Measurements from ENCODE around the gene FBXL15. TPM values are rescaled to one million over a fixed set of nuclear protein-coding genes. Genes with fewer than 3 reads are reported as not detected.

Gene FBXL15
- polyA plus RNA-seq, 1 donor (not counting 4 experiments of a cell fraction or from before 2014, with no cell fraction given), result 3.1 TPM

DNA sequence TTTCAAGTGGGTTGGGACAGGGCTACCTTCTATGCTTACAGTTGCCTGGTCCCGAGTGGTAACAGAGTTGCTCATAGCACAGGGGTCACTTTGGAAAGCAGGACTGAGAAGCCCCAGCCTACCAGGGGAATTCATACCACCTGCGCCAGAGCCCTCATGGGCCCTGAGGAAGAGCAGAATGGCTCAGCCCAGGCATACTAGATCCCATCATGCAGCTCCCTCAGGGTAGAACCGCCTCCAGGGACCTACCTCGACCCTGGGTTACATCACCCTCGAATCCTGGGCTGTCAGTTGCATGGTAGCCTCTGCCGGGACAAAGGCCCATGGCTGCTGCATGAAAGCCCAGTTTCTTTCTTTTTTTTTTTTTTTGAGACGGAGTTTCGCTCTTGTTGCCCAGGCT lies 8.8 kb downstream of the FBXL15 start:
- no peak overlapping the region for H3K4me2 ChIP-seq (ENCODE audit: control insufficient read depth, extremely low read depth, insufficient read depth, low read depth, low read length)
- FAIRE-seq (no peak), DNase-seq (ENCODE audit: low read depth, low spot score) (no peak)
- dilution Hi-C loops (cut with MboI; ENCODE audit: extremely low pct_ligation_motif_present, low sequenced_read_pairs), result no loop called here
- H3K9me3 ChIP-seq (ENCODE audit: control insufficient read depth, low read depth, low read length), result no peaks in the 10 kb centered on the region
- H3K4me3 ChIP-seq (ENCODE audit: control insufficient read depth in 2 of 3, extremely low read depth in 1 of 3, insufficient read depth in 2 of 3, low read depth in 1 of 3, low read length in 3 of 3), result no peak overlapping the region
- H3K36me3 ChIP-seq (ENCODE audit: control insufficient read depth in 2 of 2, extremely low read depth in 1 of 2, insufficient read depth in 2 of 2, low read length in 2 of 2), result peaks cover 5 to 10% of the 10 kb centered on the region in 2 experiments
- H3K27ac ChIP-seq (ENCODE audit: control insufficient read depth, insufficient read depth, low read length), result no peak overlapping the region
- peaks cover 6% of the 10 kb centered on the region for H3K4me1 ChIP-seq (ENCODE audit: control insufficient read depth, extremely low read depth, insufficient read depth, low read length)
- no peak overlapping the region for H2AFZ ChIP-seq (ENCODE audit: control insufficient read depth, low read length)
- H3K27me3 ChIP-seq (ENCODE audit: control insufficient read depth, extremely low read depth, insufficient read depth, low read length), result peaks cover 7% of the 10 kb centered on the region
- H4K20me1 ChIP-seq (ENCODE audit: control insufficient read depth, extremely low read depth, insufficient read depth, low read length), result no peaks in the 10 kb centered on the region
- H3K79me2 ChIP-seq (ENCODE audit: control insufficient read depth, insufficient read depth, low read length), result peaks cover 10% of the 10 kb centered on the region
- no peak overlapping the region for H3K9ac ChIP-seq (ENCODE audit: control insufficient read depth, extremely low read depth, insufficient read depth, low read length)
- TF ChIP-seq EZH2 (IDR thresholded peaks at IDR 0.05; ENCODE audit: low read length), result no peak
- TF ChIP-seq, protein P1, sequence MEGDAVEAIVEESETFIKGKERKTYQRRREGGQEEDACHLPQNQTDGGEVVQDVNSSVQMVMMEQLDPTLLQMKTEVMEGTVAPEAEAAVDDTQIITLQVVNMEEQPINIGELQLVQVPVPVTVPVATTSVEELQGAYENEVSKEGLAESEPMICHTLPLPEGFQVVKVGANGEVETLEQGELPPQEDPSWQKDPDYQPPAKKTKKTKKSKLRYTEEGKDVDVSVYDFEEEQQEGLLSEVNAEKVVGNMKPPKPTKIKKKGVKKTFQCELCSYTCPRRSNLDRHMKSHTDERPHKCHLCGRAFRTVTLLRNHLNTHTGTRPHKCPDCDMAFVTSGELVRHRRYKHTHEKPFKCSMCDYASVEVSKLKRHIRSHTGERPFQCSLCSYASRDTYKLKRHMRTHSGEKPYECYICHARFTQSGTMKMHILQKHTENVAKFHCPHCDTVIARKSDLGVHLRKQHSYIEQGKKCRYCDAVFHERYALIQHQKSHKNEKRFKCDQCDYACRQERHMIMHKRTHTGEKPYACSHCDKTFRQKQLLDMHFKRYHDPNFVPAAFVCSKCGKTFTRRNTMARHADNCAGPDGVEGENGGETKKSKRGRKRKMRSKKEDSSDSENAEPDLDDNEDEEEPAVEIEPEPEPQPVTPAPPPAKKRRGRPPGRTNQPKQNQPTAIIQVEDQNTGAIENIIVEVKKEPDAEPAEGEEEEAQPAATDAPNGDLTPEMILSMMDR (optimal IDR thresholded peaks at IDR 0.05 in 1 of 3, IDR thresholded peaks at IDR 0.05 in 1 of 3, conservative IDR thresholded peaks at IDR 0.05 in 1 of 3; ENCODE audit: extremely low read depth in 1 of 3, insufficient read depth in 2 of 3, low read length in 3 of 3), result no peak
- H3K9me1 ChIP-seq (ENCODE audit: control insufficient read depth, extremely low read depth, insufficient read depth, low read length), result no peaks in the 10 kb centered on the region

DNA sequence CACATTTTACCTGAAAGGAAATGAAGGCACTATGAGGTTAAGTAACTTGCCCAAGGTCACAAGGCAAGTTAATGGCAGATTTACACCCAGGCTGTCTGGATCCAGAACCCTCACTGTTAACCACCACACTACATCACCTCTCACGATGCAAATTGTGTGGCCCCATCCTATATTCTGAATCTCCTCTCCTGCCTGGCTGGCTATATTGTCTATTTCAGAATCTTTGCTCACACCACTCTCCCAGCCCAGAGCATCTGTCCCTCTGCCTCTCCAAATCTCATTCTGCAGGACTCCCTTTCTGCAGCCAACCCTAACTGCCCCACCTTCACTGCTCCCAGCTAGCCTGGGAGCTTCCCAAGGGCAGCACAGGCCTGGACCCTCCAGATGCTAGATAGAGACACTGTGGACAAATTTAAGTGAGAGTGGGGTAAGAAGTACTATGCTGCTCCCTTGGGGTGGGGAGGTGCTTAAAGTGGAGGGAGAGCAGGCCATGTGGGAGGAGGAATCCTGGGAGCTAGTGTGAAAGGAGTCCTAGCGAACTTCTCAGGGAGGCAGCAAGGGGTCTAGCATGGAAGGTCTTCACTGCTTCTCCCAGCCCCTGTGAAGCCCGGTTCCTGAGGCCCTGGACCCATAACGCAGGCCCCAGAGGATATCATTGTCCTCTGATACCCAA lies 11.0 kb downstream of the FBXL15 start:
- Histone ChIP-seq H3K27ac (ENCODE audit: control insufficient read depth, insufficient read depth, low read length) (peak overlapping the region; percentile 55), H3K9me1 (ENCODE audit: control insufficient read depth, extremely low read depth, insufficient read depth, low read length) (no peaks in the 10 kb centered on the region), H3K9me3 (ENCODE audit: control insufficient read depth, low read depth, low read length) (no peaks in the 10 kb centered on the region), H3K79me2 (ENCODE audit: control insufficient read depth, insufficient read depth, low read length) (peaks cover 10% of the 10 kb centered on the region), H3K27me3 (ENCODE audit: control insufficient read depth, extremely low read depth, insufficient read depth, low read length) (peaks cover 20% of the 10 kb centered on the region), H3K4me1 (ENCODE audit: control insufficient read depth, extremely low read depth, insufficient read depth, low read length) (peaks cover 6% of the 10 kb centered on the region), H2AFZ (ENCODE audit: control insufficient read depth, low read length) (peak overlapping the region; percentile 80), H3K36me3 (ENCODE audit: control insufficient read depth in 2 of 2, extremely low read depth in 1 of 2, insufficient read depth in 2 of 2, low read length in 2 of 2) (peaks cover 2 to 4% of the 10 kb centered on the region in 2 experiments), H4K20me1 (ENCODE audit: control insufficient read depth, extremely low read depth, insufficient read depth, low read length) (no peaks in the 10 kb centered on the region), H3K4me2 (ENCODE audit: control insufficient read depth, extremely low read depth, insufficient read depth, low read depth, low read length) (peak overlapping the region; percentile 96), H3K4me3 (ENCODE audit: control insufficient read depth in 2 of 3, extremely low read depth in 1 of 3, insufficient read depth in 2 of 3, low read depth in 1 of 3, low read length in 3 of 3) (peak overlapping the region; percentile 66 to 88 (median 77)), H3K9ac (ENCODE audit: control insufficient read depth, extremely low read depth, insufficient read depth, low read length) (peak overlapping the region; percentile 84)
- dilution Hi-C loops (cut with MboI; ENCODE audit: extremely low pct_ligation_motif_present, low sequenced_read_pairs), result no loop called here
- no peak for TF ChIP-seq EZH2 (IDR thresholded peaks at IDR 0.05; ENCODE audit: low read length)
- TF ChIP-seq, protein P1 (optimal IDR thresholded peaks at IDR 0.05 in 1 of 3, IDR thresholded peaks at IDR 0.05 in 1 of 3, conservative IDR thresholded peaks at IDR 0.05 in 1 of 3; ENCODE audit: extremely low read depth in 1 of 3, insufficient read depth in 2 of 3, low read length in 3 of 3), result peak in 1 of 3 experiments; percentile 21
- no peak for DNase-seq (ENCODE audit: low read depth, low spot score)
- FAIRE-seq, result no peak

Data from keratinocyte (primary cell).